ENCODE measurements around the gene ADGRF4. TPM values are rescaled to one million over a fixed set of nuclear protein-coding genes. Genes with fewer than 3 reads are reported as not detected.

Gene ADGRF4
- total RNA-seq, 1 donor from 2014 or later: not detected

DNA sequence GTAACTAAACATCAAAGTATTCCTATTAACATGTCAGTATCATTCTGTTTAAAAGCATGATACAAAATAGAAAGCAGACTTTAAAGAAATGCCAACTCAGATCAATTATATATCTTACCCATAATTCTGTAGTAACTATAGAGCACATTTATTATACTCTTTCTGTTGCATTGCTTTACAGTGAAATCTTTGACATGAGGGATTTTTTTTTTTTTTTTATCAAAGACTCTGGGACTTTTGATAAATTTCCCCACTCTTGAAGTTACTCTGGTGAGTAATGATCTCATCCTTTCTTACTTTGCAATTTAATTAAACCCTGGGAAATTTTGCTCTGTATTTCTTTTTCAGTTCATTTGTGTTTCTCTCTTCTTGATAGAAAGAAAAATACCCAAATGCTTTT lies 17.4 kb downstream of the ADGRF4 start:
- TF ChIP-seq, protein P1, sequence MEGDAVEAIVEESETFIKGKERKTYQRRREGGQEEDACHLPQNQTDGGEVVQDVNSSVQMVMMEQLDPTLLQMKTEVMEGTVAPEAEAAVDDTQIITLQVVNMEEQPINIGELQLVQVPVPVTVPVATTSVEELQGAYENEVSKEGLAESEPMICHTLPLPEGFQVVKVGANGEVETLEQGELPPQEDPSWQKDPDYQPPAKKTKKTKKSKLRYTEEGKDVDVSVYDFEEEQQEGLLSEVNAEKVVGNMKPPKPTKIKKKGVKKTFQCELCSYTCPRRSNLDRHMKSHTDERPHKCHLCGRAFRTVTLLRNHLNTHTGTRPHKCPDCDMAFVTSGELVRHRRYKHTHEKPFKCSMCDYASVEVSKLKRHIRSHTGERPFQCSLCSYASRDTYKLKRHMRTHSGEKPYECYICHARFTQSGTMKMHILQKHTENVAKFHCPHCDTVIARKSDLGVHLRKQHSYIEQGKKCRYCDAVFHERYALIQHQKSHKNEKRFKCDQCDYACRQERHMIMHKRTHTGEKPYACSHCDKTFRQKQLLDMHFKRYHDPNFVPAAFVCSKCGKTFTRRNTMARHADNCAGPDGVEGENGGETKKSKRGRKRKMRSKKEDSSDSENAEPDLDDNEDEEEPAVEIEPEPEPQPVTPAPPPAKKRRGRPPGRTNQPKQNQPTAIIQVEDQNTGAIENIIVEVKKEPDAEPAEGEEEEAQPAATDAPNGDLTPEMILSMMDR (IDR thresholded peaks at IDR 0.05; ENCODE audit: borderline replicate concordance): no peak
- intact Hi-C loops (cut with micrococcal nuclease): no loop called here
- no peak overlapping the region for H3K4me3 ChIP-seq
- H3K27me3 ChIP-seq (ENCODE audit: low read depth): no peaks in the 10 kb centered on the region
- H3K4me1 ChIP-seq: no peaks in the 10 kb centered on the region
- H3K36me3 ChIP-seq: no peaks in the 10 kb centered on the region
- H3K9me3 ChIP-seq (replicated peaks): no peaks in the 10 kb centered on the region
- no peak for DNase-seq
- no peak overlapping the region for H3K27ac ChIP-seq (replicated peaks)

DNA sequence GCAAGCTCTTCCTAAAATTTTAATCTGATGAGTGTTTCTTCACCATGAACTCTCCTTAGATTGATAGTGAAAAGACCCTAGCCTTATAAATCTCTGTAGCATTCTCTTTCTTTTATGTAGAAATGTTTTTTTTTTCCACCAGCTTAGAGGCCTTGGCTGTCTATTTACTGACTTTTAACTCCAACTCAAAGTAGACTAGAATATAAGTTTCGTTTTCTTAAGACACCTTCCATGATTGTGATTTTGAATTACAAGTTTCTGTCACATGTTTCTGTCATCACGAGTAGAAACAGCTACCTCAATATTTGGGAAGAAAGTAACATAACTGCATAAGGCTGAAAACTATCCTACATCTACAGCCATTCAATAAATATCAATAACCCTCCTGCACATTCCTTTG lies 17.8 kb downstream of the ADGRF4 start:
- intact Hi-C loops (cut with micrococcal nuclease): no loop called here
- DNase-seq: no peak
- Histone ChIP-seq H3K4me1 (no peaks in the 10 kb centered on the region), H3K9me3 (replicated peaks) (no peaks in the 10 kb centered on the region), H3K36me3 (no peaks in the 10 kb centered on the region), H3K27ac (replicated peaks) (no peak overlapping the region), H3K4me3 (no peak overlapping the region), H3K27me3 (ENCODE audit: low read depth) (no peaks in the 10 kb centered on the region)
- TF ChIP-seq, protein P1 (IDR thresholded peaks at IDR 0.05; ENCODE audit: borderline replicate concordance): no peak

DNA sequence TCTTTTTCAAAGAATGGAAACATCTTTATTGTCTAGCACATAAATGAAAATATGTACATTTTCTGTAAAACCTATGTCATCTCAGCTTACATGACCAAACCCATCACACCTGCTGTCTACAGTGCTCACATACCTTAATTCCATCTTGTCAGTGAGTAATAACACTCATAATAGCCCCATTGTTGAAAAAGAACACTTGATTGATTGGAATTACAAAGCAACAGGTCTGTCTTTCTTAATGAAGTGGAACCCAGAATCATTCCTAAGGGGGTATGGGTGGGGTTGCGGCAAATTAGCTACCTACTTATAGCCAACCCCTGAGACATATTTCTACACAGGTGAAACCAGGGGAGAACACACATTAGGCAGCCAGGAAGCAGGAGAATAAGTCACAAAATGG lies 20.2 kb downstream of the ADGRF4 start:
- H3K4me3 ChIP-seq: no peak overlapping the region
- TF ChIP-seq, protein P1 (IDR thresholded peaks at IDR 0.05; ENCODE audit: borderline replicate concordance): no peak
- no peak overlapping the region for H3K27ac ChIP-seq (replicated peaks)
- no peak for DNase-seq
- intact Hi-C loops (cut with micrococcal nuclease): no loop called here
- H3K27me3 ChIP-seq (ENCODE audit: low read depth): no peaks in the 10 kb centered on the region
- H3K36me3 ChIP-seq: no peaks in the 10 kb centered on the region
- no peaks in the 10 kb centered on the region for H3K9me3 ChIP-seq (replicated peaks)
- no peaks in the 10 kb centered on the region for H3K4me1 ChIP-seq

DNA sequence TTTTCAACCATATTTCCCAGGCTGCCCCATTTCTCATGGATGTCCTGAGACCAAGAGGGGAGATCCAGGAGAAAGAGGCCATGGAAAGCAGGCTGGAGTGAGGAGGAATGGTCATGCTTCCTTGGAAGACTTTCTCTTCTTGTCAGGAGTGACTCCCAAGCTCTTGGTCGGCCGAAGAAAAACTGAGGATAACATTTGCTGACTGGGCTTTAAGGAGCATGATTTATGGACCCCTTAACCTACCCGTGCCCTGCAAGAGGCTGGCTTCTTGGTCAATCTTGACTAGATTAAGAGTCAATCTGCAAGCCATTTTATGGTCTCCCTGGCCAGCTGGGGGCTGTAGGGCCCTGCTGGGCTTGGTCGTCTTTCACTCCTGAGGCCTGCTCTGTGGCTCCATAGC lies 22.8 kb downstream of the ADGRF4 start:
- H3K9me3 ChIP-seq (replicated peaks): no peaks in the 10 kb centered on the region
- H3K27me3 ChIP-seq (ENCODE audit: low read depth): no peaks in the 10 kb centered on the region
- no peaks in the 10 kb centered on the region for H3K36me3 ChIP-seq
- TF ChIP-seq, protein P1 (IDR thresholded peaks at IDR 0.05; ENCODE audit: borderline replicate concordance): no peak
- DNase-seq: no peak
- intact Hi-C loops (cut with micrococcal nuclease): no loop called here
- H3K4me1 ChIP-seq: no peaks in the 10 kb centered on the region
- H3K4me3 ChIP-seq: no peak overlapping the region
- H3K27ac ChIP-seq (replicated peaks): no peak overlapping the region

DNA sequence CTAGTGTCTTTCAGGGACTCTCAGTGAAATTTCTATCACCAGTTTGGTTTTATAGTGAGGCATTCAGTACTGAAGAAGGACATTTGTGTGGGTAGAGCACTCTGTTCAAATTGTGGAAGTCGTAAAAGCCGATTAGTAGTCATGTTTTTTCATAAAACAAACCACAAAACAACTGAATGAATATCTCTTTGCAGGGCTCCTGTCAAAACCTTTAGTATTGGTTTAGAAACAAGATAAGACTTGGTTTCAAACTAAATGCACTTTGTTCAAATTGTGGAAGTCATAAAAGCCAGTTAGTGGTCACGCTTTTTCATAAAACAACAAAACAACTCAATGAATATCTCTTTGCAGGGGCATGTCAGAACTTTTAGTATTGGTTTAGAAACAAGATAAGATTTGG lies 23.8 kb downstream of the ADGRF4 start:
- no peak for DNase-seq
- no peaks in the 10 kb centered on the region for H3K36me3 ChIP-seq
- H3K4me3 ChIP-seq: no peak overlapping the region
- TF ChIP-seq, protein P1 (IDR thresholded peaks at IDR 0.05; ENCODE audit: borderline replicate concordance): no peak
- H3K27ac ChIP-seq (replicated peaks): no peak overlapping the region
- H3K4me1 ChIP-seq: no peaks in the 10 kb centered on the region
- intact Hi-C loops (cut with micrococcal nuclease): no loop called here
- H3K27me3 ChIP-seq (ENCODE audit: low read depth): no peaks in the 10 kb centered on the region
- H3K9me3 ChIP-seq (replicated peaks): no peaks in the 10 kb centered on the region

DNA sequence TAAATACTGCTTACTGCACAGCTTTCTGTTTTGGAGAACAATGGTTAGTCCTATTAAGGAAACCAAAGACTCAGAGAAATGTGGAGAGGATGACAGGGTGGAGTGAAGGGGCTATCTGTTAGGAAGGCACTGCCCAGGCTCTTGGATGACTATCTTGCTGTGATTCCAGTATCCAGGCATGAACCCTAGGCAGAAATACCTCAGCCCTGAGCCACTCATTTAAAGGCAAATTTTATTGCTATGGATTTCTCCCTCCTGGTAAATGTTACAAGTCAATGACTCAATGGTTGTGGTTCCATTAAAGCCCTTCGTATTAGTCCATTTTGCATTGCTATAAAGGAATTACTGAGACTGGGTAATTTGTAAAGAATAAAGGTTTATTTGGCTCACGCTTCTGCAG lies 25.9 kb downstream of the ADGRF4 start:
- H3K27me3 ChIP-seq (ENCODE audit: low read depth): no peaks in the 10 kb centered on the region
- intact Hi-C loops (cut with micrococcal nuclease): no loop called here
- TF ChIP-seq, protein P1 (IDR thresholded peaks at IDR 0.05; ENCODE audit: borderline replicate concordance): no peak

More for the DNA sequence above, 25.9 kb downstream of the ADGRF4 start:
- Histone ChIP-seq H3K4me3 (no peak overlapping the region), H3K36me3 (no peaks in the 10 kb centered on the region), H3K27ac (replicated peaks) (no peak overlapping the region), H3K4me1 (no peaks in the 10 kb centered on the region), H3K9me3 (replicated peaks) (no peaks in the 10 kb centered on the region)
- DNase-seq: no peak

Measured in left ventricle myocardium inferior (tissue), 1 donor.